NCI-H226 (cell line): Measurements from ENCODE around the gene LAMB3.

Experiments
- DNase-seq: peaks from one replicate; pipeline ENCODE4 v3.0.0-alpha.2; 2015

LAMB3 gene

GRCh38 chr1:209630383-209631225 is 21.6 kb downstream of the LAMB3 start:
- DNase-seq: no peak

- DNase-seq: no peak
Observed at GRCh38 chr1:209629621-209630382, 22.4 kb downstream of the LAMB3 start.

- DNase-seq: no peak
Observed at GRCh38 chr1:209628618-209629299, 23.5 kb downstream of the LAMB3 start.

GRCh38 chr1:209627732-209628196 is 24.5 kb downstream of the LAMB3 start:
- peak; percentile 48 for DNase-seq

- no peak for DNase-seq
Observed at GRCh38 chr1:209627027-209627731, 25.0 kb downstream of the LAMB3 start.

- no peak for DNase-seq
Observed at GRCh38 chr1:209626346-209627026, 25.7 kb downstream of the LAMB3 start.

- no peak for DNase-seq
Observed at GRCh38 chr1:209625791-209626285, 26.4 kb downstream of the LAMB3 start.

- no peak for DNase-seq
Observed at GRCh38 chr1:209624558-209625549, 27.4 kb downstream of the LAMB3 start.

GRCh38 chr1:209622841-209623829 is 29.1 kb downstream of the LAMB3 start:
- no peak for DNase-seq

GRCh38 chr1:209621741-209622655 is 30.2 kb downstream of the LAMB3 start:
- no peak for DNase-seq

- no peak for DNase-seq
Observed at GRCh38 chr1:209621286-209621685, 30.9 kb downstream of the LAMB3 start.

- DNase-seq: no peak
Observed at GRCh38 chr1:209620487-209620884, 31.7 kb downstream of the LAMB3 start.

- DNase-seq: no peak
Observed at GRCh38 chr1:209619696-209620486, 32.3 kb downstream of the LAMB3 start.

GRCh38 chr1:209618756-209619420 is 33.3 kb downstream of the LAMB3 start:
- no peak for DNase-seq

- no peak for DNase-seq
Observed at GRCh38 chr1:209618291-209618690, 33.9 kb downstream of the LAMB3 start.

GRCh38 chr1:209617755-209618154 is 34.5 kb downstream of the LAMB3 start:
- DNase-seq: no peak
